Measurements from ENCODE around the gene THSD7B.

DNA sequence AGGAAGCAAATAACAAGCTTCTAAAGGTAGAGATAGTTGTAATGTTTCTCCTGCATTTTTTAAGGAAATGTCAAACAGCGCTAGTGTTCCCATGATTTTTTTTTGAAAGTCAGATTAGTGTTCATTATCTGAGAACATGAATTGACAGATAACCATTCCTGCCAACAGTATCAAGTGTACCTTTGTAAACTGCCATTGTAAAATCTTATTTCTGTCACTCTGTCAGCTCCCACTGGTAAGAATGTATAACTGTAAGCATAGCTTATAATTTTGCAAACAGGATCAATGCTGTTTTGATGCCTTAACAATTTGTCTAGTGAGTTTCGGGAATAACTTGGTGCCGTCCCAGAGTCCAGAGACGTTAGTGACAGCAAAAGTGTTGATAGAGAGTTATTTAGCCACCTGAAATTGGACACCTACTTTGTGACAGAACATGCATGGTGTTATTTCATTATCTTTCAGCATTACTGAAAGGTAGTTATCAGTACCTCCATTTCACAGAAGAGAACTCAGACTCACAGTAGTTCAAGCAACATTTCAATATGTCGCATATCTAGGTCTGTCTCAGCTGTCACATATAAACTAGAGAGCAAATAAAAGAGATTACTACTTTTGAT, 221.4 kb downstream of the THSD7B start:
- TF ChIP-seq FOXM1 (IDR thresholded peaks at IDR 0.05; ENCODE audit: low read depth, low read length) (no peak), RAD51 (IDR thresholded peaks at IDR 0.05) (no peak)
- TF ChIP-seq, protein P1, sequence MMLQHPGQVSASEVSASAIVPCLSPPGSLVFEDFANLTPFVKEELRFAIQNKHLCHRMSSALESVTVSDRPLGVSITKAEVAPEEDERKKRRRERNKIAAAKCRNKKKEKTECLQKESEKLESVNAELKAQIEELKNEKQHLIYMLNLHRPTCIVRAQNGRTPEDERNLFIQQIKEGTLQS (IDR thresholded peaks at IDR 0.05; ENCODE audit: borderline replicate concordance, extremely low read depth, low read depth, low read length), result no peak
- TF ChIP-seq, protein P2, sequence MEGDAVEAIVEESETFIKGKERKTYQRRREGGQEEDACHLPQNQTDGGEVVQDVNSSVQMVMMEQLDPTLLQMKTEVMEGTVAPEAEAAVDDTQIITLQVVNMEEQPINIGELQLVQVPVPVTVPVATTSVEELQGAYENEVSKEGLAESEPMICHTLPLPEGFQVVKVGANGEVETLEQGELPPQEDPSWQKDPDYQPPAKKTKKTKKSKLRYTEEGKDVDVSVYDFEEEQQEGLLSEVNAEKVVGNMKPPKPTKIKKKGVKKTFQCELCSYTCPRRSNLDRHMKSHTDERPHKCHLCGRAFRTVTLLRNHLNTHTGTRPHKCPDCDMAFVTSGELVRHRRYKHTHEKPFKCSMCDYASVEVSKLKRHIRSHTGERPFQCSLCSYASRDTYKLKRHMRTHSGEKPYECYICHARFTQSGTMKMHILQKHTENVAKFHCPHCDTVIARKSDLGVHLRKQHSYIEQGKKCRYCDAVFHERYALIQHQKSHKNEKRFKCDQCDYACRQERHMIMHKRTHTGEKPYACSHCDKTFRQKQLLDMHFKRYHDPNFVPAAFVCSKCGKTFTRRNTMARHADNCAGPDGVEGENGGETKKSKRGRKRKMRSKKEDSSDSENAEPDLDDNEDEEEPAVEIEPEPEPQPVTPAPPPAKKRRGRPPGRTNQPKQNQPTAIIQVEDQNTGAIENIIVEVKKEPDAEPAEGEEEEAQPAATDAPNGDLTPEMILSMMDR (IDR thresholded peaks at IDR 0.05 in 2 of 3, conservative IDR thresholded peaks at IDR 0.05 in 1 of 3; ENCODE audit: control insufficient read depth in 2 of 3, extremely low read depth in 1 of 3, insufficient read depth in 1 of 3, low read depth in 3 of 3, low read length in 3 of 3), result no peak
- TF ChIP-seq, protein P3, sequence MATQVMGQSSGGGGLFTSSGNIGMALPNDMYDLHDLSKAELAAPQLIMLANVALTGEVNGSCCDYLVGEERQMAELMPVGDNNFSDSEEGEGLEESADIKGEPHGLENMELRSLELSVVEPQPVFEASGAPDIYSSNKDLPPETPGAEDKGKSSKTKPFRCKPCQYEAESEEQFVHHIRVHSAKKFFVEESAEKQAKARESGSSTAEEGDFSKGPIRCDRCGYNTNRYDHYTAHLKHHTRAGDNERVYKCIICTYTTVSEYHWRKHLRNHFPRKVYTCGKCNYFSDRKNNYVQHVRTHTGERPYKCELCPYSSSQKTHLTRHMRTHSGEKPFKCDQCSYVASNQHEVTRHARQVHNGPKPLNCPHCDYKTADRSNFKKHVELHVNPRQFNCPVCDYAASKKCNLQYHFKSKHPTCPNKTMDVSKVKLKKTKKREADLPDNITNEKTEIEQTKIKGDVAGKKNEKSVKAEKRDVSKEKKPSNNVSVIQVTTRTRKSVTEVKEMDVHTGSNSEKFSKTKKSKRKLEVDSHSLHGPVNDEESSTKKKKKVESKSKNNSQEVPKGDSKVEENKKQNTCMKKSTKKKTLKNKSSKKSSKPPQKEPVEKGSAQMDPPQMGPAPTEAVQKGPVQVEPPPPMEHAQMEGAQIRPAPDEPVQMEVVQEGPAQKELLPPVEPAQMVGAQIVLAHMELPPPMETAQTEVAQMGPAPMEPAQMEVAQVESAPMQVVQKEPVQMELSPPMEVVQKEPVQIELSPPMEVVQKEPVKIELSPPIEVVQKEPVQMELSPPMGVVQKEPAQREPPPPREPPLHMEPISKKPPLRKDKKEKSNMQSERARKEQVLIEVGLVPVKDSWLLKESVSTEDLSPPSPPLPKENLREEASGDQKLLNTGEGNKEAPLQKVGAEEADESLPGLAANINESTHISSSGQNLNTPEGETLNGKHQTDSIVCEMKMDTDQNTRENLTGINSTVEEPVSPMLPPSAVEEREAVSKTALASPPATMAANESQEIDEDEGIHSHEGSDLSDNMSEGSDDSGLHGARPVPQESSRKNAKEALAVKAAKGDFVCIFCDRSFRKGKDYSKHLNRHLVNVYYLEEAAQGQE (IDR thresholded peaks at IDR 0.05; ENCODE audit: low read depth, low read length), result no peak
